ENCODE results near the gene DIPK1B.

GRCh38 chr9:136748201-136748600, 35.8 kb downstream of the DIPK1B start, which contains the start of gene LCN6:
- TF ChIP-seq POLR2A (IDR thresholded peaks at IDR 0.05; ENCODE audit: low read depth, low read length) (no peak), TAF1 (IDR thresholded peaks at IDR 0.05; ENCODE audit: low read depth, low read length) (no peak), POLR2AphosphoS5 (IDR thresholded peaks at IDR 0.05; ENCODE audit: low read depth, low read length) (no peak), PAX5 (IDR thresholded peaks at IDR 0.05; ENCODE audit: insufficient read depth, low read length, severe bottlenecking) (no peak), POU2F2 (IDR thresholded peaks at IDR 0.05; ENCODE audit: low read depth, low read length) (no peak), SPI1 (IDR thresholded peaks at IDR 0.05; ENCODE audit: low read depth, low read length) (no peak)

All from GM12891 (cell line).